A549 (cell line): ENCODE data around the gene LCA5.

Experiments used
- CHD4 ChIP-seq: fragments of 200-600 bp; sonication (generic); IDR thresholded peaks from 2 replicates; pipeline ENCODE4 v1.6.1; 2016; ENCODE audit warnings: antibody characterized with exemption, mild to moderate bottlenecking, borderline replicate concordance
- CTCF ChIP-seq: fragments of >200 bp; sonication (Bioruptor Twin); formaldehyde crosslinking; IDR thresholded peaks from 3 replicates; pipeline ENCODE4 v1.5.1; 2016
- EP300 ChIP-seq, 2 experiments: fragments of >200 bp; sonication (Bioruptor Twin); formaldehyde crosslinking; IDR thresholded peaks; 2 replicates in 1 of 2; 3 replicates in 1 of 2; pipeline ENCODE4 v1.6.1; 2016 to 2017
- ESRRA ChIP-seq: fragments of 150-350 bp; IDR thresholded peaks from 2 replicates; pipeline ENCODE4 v1.6.1; 2014; ENCODE audit warnings: mild to moderate bottlenecking, low read length, borderline replicate concordance
- MAFK ChIP-seq: fragments of 450-650 bp; IDR thresholded peaks from 2 replicates; pipeline ENCODE4 v1.6.1; 2014; ENCODE audit not compliant: partially characterized antibody
- MAZ ChIP-seq: fragments of 150-350 bp; IDR thresholded peaks from 2 replicates; pipeline ENCODE4 v1.6.1; 2014; ENCODE audit warnings: antibody characterized with exemption, low read depth, low read length, borderline replicate concordance
- PBX3 ChIP-seq: IDR thresholded peaks from 2 replicates; pipeline ENCODE4 v1.6.1; 2012
- SREBF2 ChIP-seq: fragments of 450-650 bp; IDR thresholded peaks from 2 replicates; pipeline ENCODE4 v1.6.1; 2014; ENCODE audit warnings: mild to moderate bottlenecking, moderate library complexity
- ZNF302 ChIP-seq: fragments of 250-450 bp; sonication (Bioruptor Pico); IDR thresholded peaks from 2 replicates; pipeline ENCODE4 v1.9.0; 2021; ENCODE audit warnings: inconsistent platforms, mild to moderate bottlenecking, moderate library complexity

GRCh38 chr6:79526897-79527296, 10.3 kb downstream of the LCA5 start:
- TF ChIP-seq EP300 (IDR thresholded peaks at IDR 0.05) (no peak), MAFK (no peak), ZNF302 (CRISPR knock-in tag) (no peak), SREBF2 (no peak), CHD4 (no peak), PBX3 (no peak), MAZ (no peak), CTCF (no peak), ESRRA (no peak)
